SK-N-SH (cell line): ENCODE results near the gene ITSN1. TPM values are rescaled to one million over a fixed set of nuclear protein-coding genes. Genes with fewer than 3 reads are reported as not detected.
A peak's percentile ranks its signal among the peaks of the same experiment; 100 is the strongest.

Experiments
- CTCF ChIA-PET: fragments of 300-600, 350-600 bp; formaldehyde crosslinking; extraction: SDS; loops from one replicate; lab custom pipeline; 2021; lab: Yijun Ruan, JAX
- POLR2A ChIA-PET: fragments of 350-600 bp; sonication (Branson Sonifier 250); formaldehyde crosslinking; extraction: SDS; loops from one replicate; lab custom pipeline; 2020; ENCODE audit warnings: antibody characterized with exemption, inconsistent platforms; lab: Yijun Ruan, JAX
- DNase-seq: peaks from one replicate; pipeline ENCODE4 v3.0.0; 2012
- H2AFZ ChIP-seq: fragments of 200-600 bp; sonication (generic); 2 replicates; pipeline ENCODE4 v1.8.1; 2016; ENCODE audit warnings: antibody characterized with exemption, mild to moderate bottlenecking, low read depth
- H3F3A ChIP-seq: fragments of 200-600 bp; sonication (generic); replicated peaks from 2 replicates; pipeline ENCODE3; 2016; ENCODE audit warnings: antibody characterized with exemption, mild to moderate bottlenecking; ENCODE audit not compliant: insufficient read depth
- H3K27ac ChIP-seq, 2 experiments: fragments of 200-500 bp in 1 of 2; fragments of 200-600 bp in 1 of 2; sonication (Bioruptor generic) in 1 of 2; sonication (generic), shearing (Covaris generic) in 1 of 2; 2 replicates each; pipeline versions ENCODE4 v1.5.1 to v1.6.1; 2014 to 2016; ENCODE audit warnings: low read depth in 2 of 2, inconsistent platforms in 1 of 2, low read length in 1 of 2, mild to moderate bottlenecking in 1 of 2, mixed read lengths in 1 of 2
- H3K27me3 ChIP-seq: fragments of 200-600 bp; sonication (generic), shearing (Covaris generic); 2 replicates; pipeline ENCODE4 v1.6.1; 2016; ENCODE audit warnings: mixed run types; ENCODE audit not compliant: insufficient read depth
- H3K36me3 ChIP-seq, 2 experiments: fragments of 200-500 bp in 1 of 2; fragments of 200-600 bp in 1 of 2; sonication (Bioruptor generic) in 1 of 2; sonication (generic) in 1 of 2; replicated peaks in 1 of 2; 2 replicates each; pipeline versions ENCODE3 to v1.5.1; 2014 to 2016; ENCODE audit warnings: low read length in 1 of 2, mild to moderate bottlenecking in 1 of 2; ENCODE audit not compliant: insufficient read depth in 2 of 2, control insufficient read depth in 1 of 2
- H3K4me1 ChIP-seq, 2 experiments: fragments of 200-500 bp in 1 of 2; fragments of 200-600 bp in 1 of 2; sonication (Bioruptor generic) in 1 of 2; sonication (generic), shearing (Covaris generic) in 1 of 2; 2 replicates each; pipeline versions ENCODE4 v1.5.1 to v1.6.1; 2014 to 2016; ENCODE audit warnings: low read depth in 1 of 2, low read length in 1 of 2, mixed run types in 1 of 2; ENCODE audit not compliant: insufficient read depth in 2 of 2, control insufficient read depth in 1 of 2
- H3K4me2 ChIP-seq: fragments of 200-600 bp; sonication (generic), shearing (Covaris generic); 2 replicates; pipeline ENCODE4 v1.6.1; 2017; ENCODE audit warnings: mixed run types
- H3K4me3 ChIP-seq, 2 experiments: fragments of 200-500 bp in 1 of 2; fragments of 200-600 bp in 1 of 2; sonication (Bioruptor generic) in 1 of 2; sonication (generic), shearing (Covaris generic) in 1 of 2; 2 replicates each; pipeline versions ENCODE4 v1.5.1 to v1.8.1; 2014 to 2016; ENCODE audit warnings: low read depth in 2 of 2, inconsistent platforms in 1 of 2, low read length in 1 of 2, mild to moderate bottlenecking in 1 of 2, mixed read lengths in 1 of 2, moderate library complexity in 1 of 2
- H3K79me2 ChIP-seq: fragments of 200-600 bp; sonication (generic); 2 replicates; pipeline ENCODE4 v1.8.1; 2017; ENCODE audit warnings: mild to moderate bottlenecking; ENCODE audit not compliant: insufficient read depth
- H3K9ac ChIP-seq: fragments of 200-600 bp; sonication (generic); 2 replicates; pipeline ENCODE4 v1.6.1; 2017; ENCODE audit warnings: mixed run types
- H3K9me2 ChIP-seq: fragments of 200-600 bp; sonication (generic); 2 replicates; pipeline ENCODE4 v1.6.1; 2017; ENCODE audit warnings: mixed run types
- H3K9me3 ChIP-seq: fragments of 200-600 bp; sonication (generic); 2 replicates; pipeline ENCODE4 v1.6.1; 2017; ENCODE audit warnings: mixed run types, mild to moderate bottlenecking, moderate library complexity
- H4K20me1 ChIP-seq: fragments of 200-600 bp; sonication (generic); 2 replicates; pipeline ENCODE4 v1.6.1; 2017; ENCODE audit warnings: mild to moderate bottlenecking, mixed run types; ENCODE audit not compliant: insufficient read depth
- CHD2 ChIP-seq: fragments of 150-350 bp; IDR thresholded peaks from 2 replicates; pipeline ENCODE4 v1.6.1; 2018; ENCODE audit warnings: low read length; ENCODE audit not compliant: partially characterized antibody
- CTCF ChIP-seq: fragments of 200-600 bp; sonication (generic); IDR thresholded peaks from 2 replicates; pipeline ENCODE4 v1.6.1; 2017; ENCODE audit warnings: antibody characterized with exemption, mild to moderate bottlenecking, moderate library complexity
- EP300 ChIP-seq, 2 experiments: IDR thresholded peaks; 2 replicates each; pipeline versions ENCODE4 v1.4.0 to v1.6.1; 2012; ENCODE audit warnings: borderline replicate concordance in 1 of 2, low read depth in 1 of 2, low read length in 1 of 2
- EZH2phosphoT487 ChIP-seq: fragments of 200-600 bp; sonication (generic); IDR thresholded peaks from 2 replicates; pipeline ENCODE4 v1.6.1; 2017; ENCODE audit warnings: low read depth, mixed run types, mild to moderate bottlenecking, antibody characterized with exemption, moderate library complexity, borderline replicate concordance
- FOXJ3 ChIP-seq: sonication (generic); formaldehyde crosslinking; IDR thresholded peaks from 2 replicates; pipeline ENCODE4 v1.5.1; 2020; ENCODE audit warnings: mild to moderate bottlenecking, missing genetic modification reagents
- GABPA ChIP-seq: IDR thresholded peaks from 2 replicates; pipeline ENCODE4 v1.4.0; 2012; ENCODE audit warnings: low read depth, mild to moderate bottlenecking
- MAX ChIP-seq: IDR thresholded peaks from 2 replicates; pipeline ENCODE4 v1.4.0; 2012; ENCODE audit warnings: low read depth
- MXI1 ChIP-seq: IDR thresholded peaks from 2 replicates; pipeline ENCODE4 v1.6.1; 2012; ENCODE audit warnings: mild to moderate bottlenecking, low read depth, low read length, improper control_type of control experiment
- NRF1 ChIP-seq: IDR thresholded peaks from 2 replicates; pipeline ENCODE4 v1.6.1; 2012; ENCODE audit warnings: low read depth, mild to moderate bottlenecking, low read length
- PBX3 ChIP-seq: IDR thresholded peaks from 2 replicates; pipeline ENCODE4; 2012
- RXRA ChIP-seq: IDR thresholded peaks from 2 replicates; pipeline ENCODE4 v1.4.0; 2012; ENCODE audit warnings: low read depth, mild to moderate bottlenecking, borderline replicate concordance
- TEAD4 ChIP-seq: IDR thresholded peaks from 2 replicates; pipeline ENCODE4 v1.4.0; 2012; ENCODE audit warnings: mild to moderate bottlenecking, borderline replicate concordance; ENCODE audit not compliant: insufficient read depth
- USF1 ChIP-seq: IDR thresholded peaks from 2 replicates; pipeline ENCODE4 v1.4.0; 2012; ENCODE audit warnings: low read depth, borderline replicate concordance
- WGBS: methylation state at CpG from one replicate; pipeline ENCODE4 v1.1.6; 2017; ENCODE audit warnings: low lambda C conversion rate; 5-methylcytosine and 5-hydroxymethylcytosine counted together
- polyA plus RNA-seq, 3 experiments: library from polyadenylated mRNA; depleted of rRNA; stranded (reverse); fragments of >200 nt; gene quantifications; 2 replicates each; pipeline ENCODE4 v1.2.3, GENCODE V29; 2012

The ITSN1 gene
- polyA plus RNA-seq, 1 of the 3 experiments (the other 2 are of a cell fraction), result 27.8 TPM

- peak overlapping the region; percentile 68 to 88 for H3K27ac ChIP-seq
- H3K4me1 ChIP-seq, result peaks cover 14 to 15% of the 10 kb centered on the region in 2 experiments; a peak in 3 of 4 replicates
- peak overlapping the region; percentile 36; the same call in 1 of the 2 replicates for H3K9ac ChIP-seq
- H3K4me2 ChIP-seq, result peak overlapping the region; percentile 53
- peak overlapping the region; percentile 90 for H2AFZ ChIP-seq
- no peaks in the 10 kb centered on the region for H3K27me3 ChIP-seq
- ChIA-PET POLR2A (interaction anchor here (0.6 kb wide), 1 partner anchor 78 kb away, joined by 5 read pairs; no protein-coding TSS in a partner anchor), CTCF (interaction anchor here (1.1 to 3.8 kb wide), 3 partner anchors 9 to 24 kb away, joined by 3 to 26 read pairs (median 3); no protein-coding TSS in a partner anchor)
- peak overlapping the region; percentile 20 to 38; a peak in 2 of 4 replicates for H3K4me3 ChIP-seq
- H3K9me2 ChIP-seq, result no peaks in the 10 kb centered on the region
- no peaks in the 10 kb centered on the region for H4K20me1 ChIP-seq
- no peaks in the 10 kb centered on the region for H3K9me3 ChIP-seq
- H3K79me2 ChIP-seq, result no peaks in the 10 kb centered on the region
- peak; percentile 14; the same call in 1 of the 2 replicates for TF ChIP-seq MXI1
- peak; percentile 8; the same call in 1 of the 2 replicates for TF ChIP-seq MAX
- peak; percentile 38 for TF ChIP-seq CHD2
- no peak for TF ChIP-seq PBX3
- no peak for TF ChIP-seq GABPA
- WGBS, result 50% methylated on average over 15 of the region's 17 CpGs
- H3F3A ChIP-seq, result peaks cover 15% of the 10 kb centered on the region
- H3K36me3 ChIP-seq, result no peaks in the 10 kb centered on the region
- DNase-seq, result peak; percentile 54
Observed at GRCh38 chr21:33948096-33948950, 306.0 kb downstream of the ITSN1 start.

GRCh38 chr21:33948951-33949444 is 306.7 kb downstream of the ITSN1 start:
- peak overlapping the region; percentile 56 to 88; a peak in 3 of 4 replicates for H3K27ac ChIP-seq
- 92% methylated on average over 9 of the region's 9 CpGs for WGBS
- H3K36me3 ChIP-seq, result no peaks in the 10 kb centered on the region
- 0 out of 2 replicates have a peak overlapping the region, but pooled peaks have one; percentile 53 for H3K4me2 ChIP-seq
- H3K4me3 ChIP-seq, result no peak overlapping the region
- no peaks in the 10 kb centered on the region for H3K79me2 ChIP-seq
- H2AFZ ChIP-seq, result peak overlapping the region; percentile 90
- ChIA-PET POLR2A (no interaction called here), CTCF (interaction anchor here (1.1 to 3.8 kb wide), 2 partner anchors 21 to 25 kb away, joined by 3 to 26 read pairs; no protein-coding TSS in a partner anchor)
- H3K9me2 ChIP-seq, result no peaks in the 10 kb centered on the region
- DNase-seq, result no peak
- no peaks in the 10 kb centered on the region for H3K9me3 ChIP-seq
- H3F3A ChIP-seq, result peaks cover 15% of the 10 kb centered on the region
- H3K9ac ChIP-seq, result no peak overlapping the region; the same call in 1 of the 2 replicates
- no peaks in the 10 kb centered on the region for H4K20me1 ChIP-seq
- H3K4me1 ChIP-seq, result peaks cover 14 to 15% of the 10 kb centered on the region in 2 experiments; a peak in 3 of 4 replicates
- H3K27me3 ChIP-seq, result no peaks in the 10 kb centered on the region
- TF ChIP-seq RXRA (no peak), USF1 (no peak), TEAD4 (no peak), FOXJ3 (CRISPR knock-in tag) (no peak), MXI1 (no peak), EZH2phosphoT487 (no peak), CTCF (no peak), NRF1 (no peak), EP300 (IDR thresholded peaks at IDR 0.05; ENCODE audit: borderline replicate concordance in 1 of 2, low read depth in 1 of 2, low read length in 1 of 2) (no peak)
